ENCODE measurements around the gene EVI5. TPM values are rescaled to one million over a fixed set of nuclear protein-coding genes. Genes with fewer than 3 reads are reported as not detected.
"Not testable (repeated sequence)": the region's sequence is repeated elsewhere in the genome, so short reads cannot be mapped to it uniquely, and the experiment has no call there.

The EVI5 gene
- polyA plus RNA-seq, 1 experiment, result 28.5 TPM

GRCh38 chr1:92585831-92586230, 199.1 kb downstream of the EVI5 start:
- DNase-seq (ENCODE audit: low read depth, low spot score), result no peak
- Histone ChIP-seq H3K27ac (ENCODE audit: low read depth, low read length) (no peak overlapping the region), H3K4me3 (ENCODE audit: low read depth, low read length) (no peak overlapping the region), H3K27me3 (ENCODE audit: control insufficient read depth, insufficient read depth, low read length) (no peaks in the 10 kb centered on the region), H3K9me3 (ENCODE audit: control insufficient read depth, insufficient read depth, low read length) (peaks cover 7% of the 10 kb centered on the region; the same call in 1 of the 2 replicates)
- TF ChIP-seq CTCF (IDR thresholded peaks at IDR 0.05; ENCODE audit: low read depth, low read length), result no peak
- CTCF ChIA-PET, result no interaction called here
- POLR2A ChIA-PET, result interaction anchor here (0.7 kb wide), 1 partner anchor 209 kb away, joined by 5 read pairs; no protein-coding TSS in a partner anchor

- CTCF ChIA-PET; H3K27me3 ChIP-seq (ENCODE audit: control insufficient read depth, insufficient read depth, low read length); DNase-seq (ENCODE audit: low read depth, low spot score); H3K27ac ChIP-seq (ENCODE audit: low read depth, low read length); H3K4me3 ChIP-seq (ENCODE audit: low read depth, low read length); H3K9me3 ChIP-seq (ENCODE audit: control insufficient read depth, insufficient read depth, low read length): not testable (repeated sequence)
- POLR2A ChIA-PET, result interaction anchor here (0.7 kb wide), 1 partner anchor 210 kb away, joined by 5 read pairs; no protein-coding TSS in a partner anchor
Measured at GRCh38 chr1:92584810-92585209, 200.1 kb downstream of the EVI5 start.

- ChIA-PET POLR2A (interaction anchor here (0.7 kb wide), 1 partner anchor 13 kb away, joined by 4 read pairs; no protein-coding TSS in a partner anchor), CTCF (interaction anchor here (1.4 kb wide), 1 partner anchor 13 kb away, joined by 5 read pairs; no protein-coding TSS in a partner anchor)
- peak; percentile 11 for DNase-seq (ENCODE audit: low read depth, low spot score)
- Histone ChIP-seq H3K9me3 (ENCODE audit: control insufficient read depth, insufficient read depth, low read length) (0 out of 2 replicates have a peak, but pooled peaks cover 1% of the 10 kb centered on the region), H3K27ac (ENCODE audit: low read depth, low read length) (no peak overlapping the region), H3K4me3 (ENCODE audit: low read depth, low read length) (no peak overlapping the region), H3K27me3 (ENCODE audit: control insufficient read depth, insufficient read depth, low read length) (no peaks in the 10 kb centered on the region)
- peak; percentile 7; the same call in 1 of the 2 replicates for TF ChIP-seq CTCF (IDR thresholded peaks at IDR 0.05; ENCODE audit: low read depth, low read length)
Measured at GRCh38 chr1:92583821-92584760, 200.8 kb downstream of the EVI5 start.

- H3K27ac ChIP-seq (ENCODE audit: low read depth, low read length), result no peak overlapping the region
- no peaks in the 10 kb centered on the region for H3K27me3 ChIP-seq (ENCODE audit: control insufficient read depth, insufficient read depth, low read length)
- H3K9me3 ChIP-seq (ENCODE audit: control insufficient read depth, insufficient read depth, low read length), result no peaks in the 10 kb centered on the region
- no peak for TF ChIP-seq CTCF (IDR thresholded peaks at IDR 0.05; ENCODE audit: low read depth, low read length)
- no peak overlapping the region for H3K4me3 ChIP-seq (ENCODE audit: low read depth, low read length)
- ChIA-PET POLR2A (no interaction called here), CTCF (interaction anchor here (1.0 kb wide), 1 partner anchor 581 kb away, joined by 3 read pairs; no protein-coding TSS in a partner anchor)
- DNase-seq (ENCODE audit: low read depth, low spot score), result no peak
Measured at GRCh38 chr1:92577261-92577895, 207.5 kb downstream of the EVI5 start.

- Histone ChIP-seq H3K4me3 (ENCODE audit: low read depth, low read length) (no peak overlapping the region), H3K27me3 (ENCODE audit: control insufficient read depth, insufficient read depth, low read length) (no peaks in the 10 kb centered on the region), H3K9me3 (ENCODE audit: control insufficient read depth, insufficient read depth, low read length) (no peaks in the 10 kb centered on the region), H3K27ac (ENCODE audit: low read depth, low read length) (no peak overlapping the region)
- DNase-seq (ENCODE audit: low read depth, low spot score), result no peak
- ChIA-PET POLR2A (no interaction called here), CTCF (no interaction called here)
- TF ChIP-seq CTCF (IDR thresholded peaks at IDR 0.05; ENCODE audit: low read depth, low read length), result no peak
Measured at GRCh38 chr1:92575123-92575522, 209.8 kb downstream of the EVI5 start.
